Natural killer cell (primary cell): ENCODE measurements around the gene RAX. TPM values are rescaled to one million over a fixed set of nuclear protein-coding genes. Genes with fewer than 3 reads are reported as not detected.

Source experiments
- ATAC-seq, 3 donors: fragments of 150-1000 bp in 2 of 3; fragments of 200-7000 bp in 1 of 3; cut with Tn5 transposase; 1 replicate in 1 of 3; 2 replicates in 2 of 3; pipeline ENCODE4 v1.10.0; 2021; ENCODE audit warnings: mild to moderate bottlenecking in 2 of 3, moderate library complexity in 2 of 3
- DNase-seq, 2 donors: peaks; one replicate each; pipeline versions ENCODE4 v3.0.0 to v3.0.0-alpha.2; 2013 to 2021; ENCODE audit warnings: mixed read lengths in 1 of 2
- H3K27ac ChIP-seq: one replicate; pipeline ENCODE4 v1.5.1; 2013; ENCODE audit warnings: mild to moderate bottlenecking, low read length
- H3K27me3 ChIP-seq: one replicate; pipeline ENCODE4 v1.6.1; 2013; ENCODE audit warnings: low read length; ENCODE audit not compliant: control insufficient read depth, insufficient read depth
- H3K36me3 ChIP-seq: one replicate; pipeline ENCODE4 v1.6.1; 2013; ENCODE audit warnings: low read length; ENCODE audit not compliant: control insufficient read depth, insufficient read depth
- H3K4me1 ChIP-seq: one replicate; pipeline ENCODE4 v1.6.1; 2013; ENCODE audit warnings: low read length; ENCODE audit not compliant: control insufficient read depth, insufficient read depth
- H3K4me3 ChIP-seq: one replicate; pipeline ENCODE4 v1.5.1; 2013; ENCODE audit warnings: low read length
- H3K9me3 ChIP-seq: one replicate; pipeline ENCODE4 v1.6.1; 2013; ENCODE audit warnings: low read length; ENCODE audit not compliant: control insufficient read depth, insufficient read depth
- H3K27ac Mint-ChIP-seq, 2 donors: one replicate each; pipeline ENCODE4 v1.8.0; 2022; ENCODE audit warnings: mild to moderate bottlenecking in 2 of 2, mixed read lengths in 2 of 2, moderate library complexity in 1 of 2
- H3K27me3 Mint-ChIP-seq, 2 donors: one replicate each; pipeline ENCODE4 v1.8.0; 2022; ENCODE audit warnings: low read depth in 2 of 2, mixed read lengths in 2 of 2
- H3K36me3 Mint-ChIP-seq: one replicate; pipeline ENCODE4 v1.8.0; 2022; ENCODE audit warnings: mixed read lengths
- H3K4me1 Mint-ChIP-seq, 2 donors: one replicate each; pipeline ENCODE4 v1.8.0; 2022; ENCODE audit warnings: mixed read lengths in 2 of 2
- H3K4me3 Mint-ChIP-seq: one replicate; pipeline ENCODE4 v1.8.0; 2022; ENCODE audit warnings: mild to moderate bottlenecking, moderate library complexity, mixed read lengths
- H3K9me3 Mint-ChIP-seq, 2 donors: one replicate each; pipeline ENCODE4 v1.8.0; 2022; ENCODE audit warnings: mixed read lengths in 2 of 2
- CTCF ChIP-seq: fragments of 200-600 bp; IDR thresholded peaks from one replicate; pipeline ENCODE4 v1.8.0; 2022; ENCODE audit warnings: antibody characterized with exemption
- WGBS: methylation state at CpG from one replicate; pipeline ENCODE4 v1.1.7; 2013; ENCODE audit warnings: missing lambda C conversion rate; ENCODE audit not compliant: insufficient coverage; 5-methylcytosine and 5-hydroxymethylcytosine counted together
- intact Hi-C: fragments of 100-400 bp; cut with micrococcal nuclease; formaldehyde crosslinking; loops from one replicate; pipeline ENCODE4 v1.14.2; 2022
- total RNA-seq, 4 donors: library from RNA; stranded (reverse); fragments of 120-200 nt in 1 of 4; gene quantifications; one replicate each; pipeline versions ENCODE4 v1.2.3 to v1.2.4, GENCODE V29; 2013 to 2022

The RAX gene
- total RNA-seq, 3 donors from 2014 or later (not counting 1 experiment from before 2014, with no cell fraction given) = not detected

GRCh38 chr18:59219672-59220163 is 53.5 kb downstream of the RAX start, which contains the start of gene GRP:
TSS of gene GRP (plus strand) at chr18:59220158. CDS start at chr18:59220266, 108 bp downstream.
- Mint-ChIP-seq H3K27ac (no peak within 1 kb of the TSS), H3K4me3 (no peak within 1 kb of the TSS), H3K9me3 (no peaks in the 10 kb centered on the region), H3K27me3 (peaks cover 53 to 82% of the 10 kb centered on the region in 2 donors), H3K36me3 (no peaks in the 10 kb centered on the region), H3K4me1 (peaks cover 0 to 4% of the 10 kb centered on the region in 2 donors)
- 5% methylated on average over 29 of the region's 29 CpGs for WGBS
- intact Hi-C loops = no loop called here
- Histone ChIP-seq H3K4me3 (no peak within 1 kb of the TSS), H3K36me3 (no peaks in the 10 kb centered on the region), H3K27me3 (peaks cover 18% of the 10 kb centered on the region), H3K9me3 (no peaks in the 10 kb centered on the region), H3K4me1 (no peaks in the 10 kb centered on the region), H3K27ac (no peak within 1 kb of the TSS)
- TF ChIP-seq CTCF = no peak
- no peak for DNase-seq
- no peak for ATAC-seq

- TF ChIP-seq CTCF = no peak
- 81% methylated on average over 6 of the region's 6 CpGs for WGBS
- no peaks in the 10 kb centered on the region for H3K4me1 ChIP-seq
- Mint-ChIP-seq H3K9me3 (no peaks in the 10 kb centered on the region), H3K27me3 (peaks cover 51 to 68% of the 10 kb centered on the region in 2 donors), H3K27ac (no peak overlapping the region), H3K4me3 (no peak overlapping the region), H3K36me3 (no peaks in the 10 kb centered on the region), H3K4me1 (peaks cover 0 to 4% of the 10 kb centered on the region in 2 donors)
- no peak overlapping the region for H3K27ac ChIP-seq
- ATAC-seq = no peak
- H3K27me3 ChIP-seq = peaks cover 18% of the 10 kb centered on the region
- intact Hi-C loops = no loop called here
- H3K4me3 ChIP-seq = no peak overlapping the region
- no peak for DNase-seq
- H3K9me3 ChIP-seq = no peaks in the 10 kb centered on the region
- no peaks in the 10 kb centered on the region for H3K36me3 ChIP-seq
Measured at GRCh38 chr18:59218018-59218417, 55.2 kb downstream of the RAX start.

Other genes starting within 250 kb of the RAX start
- 10 to 100 TPM; 50.9 to 76.4 (median 54.8) TPM for gene SEC11C, start 133.6 kb downstream of the RAX start, total RNA-seq
- not detected for gene GRP, start 53.3 kb downstream of the RAX start, total RNA-seq
- not detected for gene CPLX4, start 45.2 kb upstream of the RAX start, total RNA-seq
- 10 to 100 TPM; 50.1 to 58.3 (median 57.6) TPM for gene LMAN1, start 85.8 kb upstream of the RAX start, total RNA-seq